Measurements from ENCODE around the gene TSPAN32. TPM values are rescaled to one million over a fixed set of nuclear protein-coding genes. Genes with fewer than 3 reads are reported as not detected.
A peak's percentile ranks its signal among the peaks of the same experiment; 100 is the strongest.

TSPAN32 gene
- polyA plus RNA-seq, 6 donors from 2014 or later: 6.5 to 24.0 (median 13.5) TPM

GRCh38 chr11:2263071-2263565 lies 38.7 kb upstream of the TSPAN32 start:
- no peak for DNase-seq
- no peaks in the 10 kb centered on the region for H3K36me3 Mint-ChIP-seq

GRCh38 chr11:2263724-2264360 lies 38.0 kb upstream of the TSPAN32 start:
- Mint-ChIP-seq H3K27ac (no peak overlapping the region), H3K9me3 (no peaks in the 10 kb centered on the region), H3K36me3 (no peaks in the 10 kb centered on the region), H3K27me3 (no peaks in the 10 kb centered on the region), H3K4me3 (no peak overlapping the region), H3K4me1 (peaks cover 15 to 38% (median 17%) of the 10 kb centered on the region in 3 donors)
- DNase-seq (no peak), ATAC-seq (ENCODE audit: low read depth in 2 of 2) (no peak)

More at GRCh38 chr11:2263071-2263565, 38.7 kb upstream of the TSPAN32 start:
- ATAC-seq (ENCODE audit: low read depth in 2 of 2): no peak
- no peaks in the 10 kb centered on the region for H3K9me3 Mint-ChIP-seq
- no peak overlapping the region for H3K27ac Mint-ChIP-seq
- peaks cover 0 to 4% (median 4%) of the 10 kb centered on the region in 3 donors for H3K27me3 Mint-ChIP-seq
- H3K4me3 Mint-ChIP-seq: no peak overlapping the region
- peaks cover 15 to 32% (median 17%) of the 10 kb centered on the region in 3 donors for H3K4me1 Mint-ChIP-seq

GRCh38 chr11:2264366-2265053 lies 37.3 kb upstream of the TSPAN32 start:
- H3K27ac Mint-ChIP-seq: peak overlapping the region in 2 of 6 donors; percentile 44 to 73
- no peak for DNase-seq
- no peak for ATAC-seq (ENCODE audit: low read depth in 2 of 2)
- no peaks in the 10 kb centered on the region for H3K36me3 Mint-ChIP-seq
- H3K9me3 Mint-ChIP-seq: no peaks in the 10 kb centered on the region
- peaks cover 15 to 38% (median 17%) of the 10 kb centered on the region in 3 donors for H3K4me1 Mint-ChIP-seq
- no peaks in the 10 kb centered on the region for H3K27me3 Mint-ChIP-seq
- no peak overlapping the region for H3K4me3 Mint-ChIP-seq

DNA sequence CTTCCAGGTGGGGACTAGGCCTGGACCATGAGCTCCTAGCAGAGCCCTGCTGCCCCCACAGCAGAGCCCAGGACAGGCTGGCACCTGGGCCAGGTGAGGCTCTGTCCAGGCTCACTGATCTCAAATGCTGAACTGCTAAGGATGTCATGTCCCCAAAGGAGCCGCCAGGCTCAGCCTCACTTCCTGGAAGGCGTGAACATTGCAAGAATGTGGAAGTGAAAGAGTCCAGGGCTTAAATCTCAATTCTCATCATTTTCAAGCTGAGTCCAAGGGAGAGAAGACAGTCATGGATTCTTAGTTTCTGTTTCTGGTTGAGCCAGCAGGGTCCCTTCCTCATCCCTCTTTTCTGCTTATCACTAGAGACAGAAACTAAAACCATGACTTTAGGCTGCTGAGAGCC lies 36.4 kb upstream of the TSPAN32 start:
- Mint-ChIP-seq H3K4me3 (peak overlapping the region; percentile 46 to 87 (median 78)), H3K27me3 (peaks cover 0 to 2% (median 0%) of the 10 kb centered on the region in 3 donors), H3K9me3 (no peaks in the 10 kb centered on the region), H3K27ac (peak overlapping the region in 4 of 6 donors; percentile 8 to 86 (median 80)), H3K4me1 (peaks cover 15 to 38% (median 18%) of the 10 kb centered on the region in 3 donors), H3K36me3 (no peaks in the 10 kb centered on the region)
- peak; percentile 70 for DNase-seq
- ATAC-seq (ENCODE audit: low read depth in 2 of 2): peak; percentile 82 to 83

DNA sequence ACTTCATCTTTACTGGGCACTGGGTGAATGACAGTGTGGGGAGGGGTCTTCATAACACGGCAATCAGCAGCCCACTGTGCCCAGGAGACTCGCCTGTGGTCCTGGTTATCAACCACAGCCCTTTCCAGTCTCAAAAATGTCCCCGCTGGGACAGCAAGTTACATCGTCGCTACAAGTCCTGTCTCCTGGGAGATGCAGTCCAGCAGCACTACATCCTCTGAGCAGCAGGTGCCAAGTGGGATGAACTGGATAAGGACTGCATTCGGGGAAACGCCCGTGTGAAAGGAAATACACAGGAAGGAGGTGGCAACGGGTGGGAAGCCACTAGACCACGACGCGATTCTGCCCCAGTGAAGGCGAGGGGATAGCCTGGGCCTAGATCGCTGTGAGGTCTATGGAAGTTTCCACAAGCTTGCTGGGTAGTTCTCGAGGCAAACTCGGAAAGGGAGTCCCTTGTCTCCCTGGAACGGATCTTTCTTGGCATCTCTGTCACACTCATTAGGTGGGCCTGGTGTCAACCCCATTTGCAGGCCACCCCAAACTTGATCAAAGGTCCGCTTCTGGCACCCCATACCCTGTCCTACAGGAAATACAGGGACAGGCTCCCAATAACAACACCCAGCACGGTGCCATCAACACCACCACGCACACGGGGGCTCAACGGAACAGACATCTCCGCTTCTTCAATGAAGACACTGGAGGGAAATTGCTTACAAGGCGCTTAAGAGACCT lies 35.8 kb upstream of the TSPAN32 start:
- Mint-ChIP-seq H3K27ac (peak overlapping the region in 4 of 6 donors; percentile 8 to 86 (median 80)), H3K4me1 (peaks cover 19 to 42% (median 22%) of the 10 kb centered on the region in 3 donors), H3K9me3 (no peaks in the 10 kb centered on the region), H3K36me3 (no peaks in the 10 kb centered on the region), H3K27me3 (peaks cover 0 to 6% (median 0%) of the 10 kb centered on the region in 3 donors), H3K4me3 (peak overlapping the region; percentile 53 to 87 (median 78))
- DNase-seq: no peak
- no peak for ATAC-seq (ENCODE audit: low read depth in 2 of 2)

DNA sequence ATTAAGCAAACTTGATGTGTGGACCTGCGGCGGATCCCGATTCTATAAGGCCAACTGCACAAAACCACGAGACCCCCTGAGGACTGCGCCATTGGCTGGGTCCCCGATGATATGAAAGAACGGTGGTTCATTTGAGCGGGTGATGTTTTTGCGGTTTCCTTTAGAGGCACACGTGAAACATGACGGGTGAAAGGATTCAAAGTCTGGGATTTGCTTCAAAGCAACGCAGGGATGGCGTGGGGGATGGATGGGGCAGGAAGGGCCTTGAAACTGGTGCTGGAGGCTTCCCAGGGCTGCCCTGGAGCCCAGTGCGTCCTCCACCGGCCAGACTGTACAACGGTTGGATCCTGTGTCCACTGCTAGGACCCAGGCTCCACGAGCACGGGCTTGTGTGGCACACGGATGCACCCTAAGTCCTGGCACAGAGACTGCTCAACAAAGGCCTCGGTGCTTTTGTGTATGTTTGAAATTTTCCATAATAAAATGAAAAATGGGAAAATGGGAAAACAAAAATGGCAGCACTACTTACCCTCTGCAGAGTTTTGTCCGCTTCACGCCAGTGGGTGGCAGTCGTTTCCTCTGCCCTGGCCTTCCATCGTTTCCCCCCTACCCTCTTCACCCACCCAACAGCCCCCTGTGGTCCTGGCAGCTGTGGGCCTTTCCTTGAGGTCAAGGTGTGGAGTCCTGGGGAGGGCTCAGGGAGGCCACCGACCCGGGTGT lies 35.1 kb upstream of the TSPAN32 start:
- DNase-seq: no peak
- Mint-ChIP-seq H3K4me1 (peaks cover 22 to 44% (median 27%) of the 10 kb centered on the region in 3 donors), H3K27ac (peak overlapping the region in 1 of 6 donors; percentile 65), H3K27me3 (peaks cover 0 to 12% (median 6%) of the 10 kb centered on the region in 3 donors), H3K36me3 (no peaks in the 10 kb centered on the region), H3K9me3 (no peaks in the 10 kb centered on the region), H3K4me3 (peak overlapping the region in 6 of 8 donors; percentile 33 to 80 (median 76))
- ATAC-seq (ENCODE audit: low read depth in 2 of 2): no peak

- Mint-ChIP-seq H3K27ac (no peak overlapping the region), H3K4me1 (peaks cover 22 to 44% (median 28%) of the 10 kb centered on the region in 3 donors), H3K9me3 (no peaks in the 10 kb centered on the region), H3K36me3 (no peaks in the 10 kb centered on the region), H3K27me3 (peaks cover 0 to 18% (median 13%) of the 10 kb centered on the region in 3 donors), H3K4me3 (peak overlapping the region in 5 of 8 donors; percentile 20 to 78 (median 72))
- ATAC-seq (ENCODE audit: low read depth in 2 of 2) (no peak), DNase-seq (no peak)
Observed at GRCh38 chr11:2267306-2267850, 34.4 kb upstream of the TSPAN32 start.

GRCh38 chr11:2267851-2268728 lies 33.7 kb upstream of the TSPAN32 start:
- Mint-ChIP-seq H3K9me3 (no peaks in the 10 kb centered on the region), H3K27me3 (peaks cover under 1 to 25% (median 20%) of the 10 kb centered on the region in 3 donors), H3K27ac (peak overlapping the region in 2 of 6 donors; percentile 52 to 90), H3K4me3 (peak overlapping the region; percentile 42 to 85 (median 72)), H3K4me1 (peaks cover 22 to 44% (median 28%) of the 10 kb centered on the region in 3 donors), H3K36me3 (no peaks in the 10 kb centered on the region)
- no peak for DNase-seq
- no peak for ATAC-seq (ENCODE audit: low read depth in 2 of 2)

DNA sequence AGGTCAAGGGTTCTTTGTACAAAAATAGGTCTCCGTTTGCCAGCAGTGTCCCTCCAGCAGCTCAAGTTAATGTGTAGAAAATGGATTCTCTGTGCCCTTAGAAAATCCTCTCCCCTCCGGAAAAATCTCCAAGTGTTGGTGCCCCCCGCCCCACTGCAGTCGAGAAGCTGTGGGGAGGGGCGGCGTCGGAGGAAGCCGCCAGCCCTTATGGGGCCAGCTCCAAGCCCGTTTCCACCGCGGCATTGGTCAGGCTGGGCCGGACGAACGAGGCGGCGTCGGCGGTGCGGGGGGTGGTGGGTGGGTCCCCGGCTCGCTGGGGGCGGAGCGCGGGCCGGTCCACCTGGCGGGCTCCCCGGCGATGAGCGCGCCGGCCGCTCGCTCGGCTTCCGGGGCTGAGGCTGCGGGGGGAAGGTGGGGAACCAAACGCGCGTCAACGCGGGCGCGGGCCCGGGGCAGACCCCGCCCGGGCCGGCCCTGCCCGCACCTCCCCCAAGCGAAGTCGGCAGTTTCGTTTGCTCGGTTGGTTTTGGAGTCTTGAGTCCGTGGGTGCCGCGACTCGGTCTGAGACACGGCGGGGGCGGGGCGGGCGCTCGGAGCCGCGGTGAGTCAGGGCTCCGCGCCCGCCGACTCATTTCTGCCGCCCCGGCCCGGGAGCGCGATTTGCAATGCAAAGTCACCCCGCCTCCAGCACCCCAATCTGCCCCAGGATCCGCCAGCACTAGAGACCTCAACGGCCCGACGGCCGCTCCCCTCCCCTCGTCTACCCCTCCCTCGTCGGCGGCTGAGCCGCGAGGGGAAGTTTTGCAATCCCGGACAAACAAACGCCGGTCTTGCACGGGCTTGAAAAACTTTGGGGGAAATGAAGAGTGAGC lies 32.8 kb upstream of the TSPAN32 start:
- peaks cover 22 to 44% (median 28%) of the 10 kb centered on the region in 3 donors for H3K4me1 Mint-ChIP-seq
- H3K4me3 Mint-ChIP-seq: peak overlapping the region; percentile 61 to 85 (median 78)
- ATAC-seq (ENCODE audit: low read depth in 2 of 2) (peak; percentile 25), DNase-seq (peak; percentile 38)
- H3K27me3 Mint-ChIP-seq: peaks cover 4 to 32% (median 26%) of the 10 kb centered on the region in 3 donors
- H3K9me3 Mint-ChIP-seq: no peaks in the 10 kb centered on the region
- no peaks in the 10 kb centered on the region for H3K36me3 Mint-ChIP-seq
- H3K27ac Mint-ChIP-seq: peak overlapping the region in 2 of 6 donors; percentile 52 to 90

- H3K27ac Mint-ChIP-seq: no peak overlapping the region
Observed at GRCh38 chr11:2269601-2270321, 32.1 kb upstream of the TSPAN32 start.

More at GRCh38 chr11:2269601-2270321, 32.1 kb upstream of the TSPAN32 start:
- DNase-seq: peak; percentile 33
- peak; percentile 40 to 48 for ATAC-seq (ENCODE audit: low read depth in 2 of 2)
- Mint-ChIP-seq H3K4me3 (peak overlapping the region in 7 of 8 donors; percentile 43 to 80 (median 78)), H3K36me3 (no peaks in the 10 kb centered on the region), H3K27me3 (peaks cover 10 to 39% (median 34%) of the 10 kb centered on the region in 3 donors), H3K9me3 (no peaks in the 10 kb centered on the region), H3K4me1 (peaks cover 22 to 44% (median 28%) of the 10 kb centered on the region in 3 donors)
